Activated naive CD4-positive, alpha-beta T cell treated with anti-CD3 and anti-CD28 coated beads for 36 hours (primary cell): Measurements from ENCODE around the gene FUT9. TPM values are rescaled to one million over a fixed set of nuclear protein-coding genes. Genes with fewer than 3 reads are reported as not detected.

Source experiments
- CTCF ChIA-PET: fragments of 350-600 bp; sonication (Branson Sonifier 250); formaldehyde crosslinking; loops from one replicate; lab custom pipeline; 2021; ENCODE audit warnings: antibody characterized with exemption; lab: Charles Lee
- DNase-seq: peaks from one replicate; pipeline ENCODE4 v3.0.0-alpha.2; 2020
- H3K27ac Mint-ChIP-seq: one replicate; pipeline ENCODE4 v1.8.0; 2021; ENCODE audit warnings: mild to moderate bottlenecking, mixed read lengths
- H3K27me3 Mint-ChIP-seq: one replicate; pipeline ENCODE4 v1.8.0; 2021; ENCODE audit warnings: low read depth, mixed read lengths
- H3K36me3 Mint-ChIP-seq: one replicate; pipeline ENCODE4 v1.8.0; 2021; ENCODE audit warnings: low read depth, mixed read lengths
- H3K4me1 Mint-ChIP-seq: one replicate; pipeline ENCODE4 v1.8.0; 2021; ENCODE audit warnings: low read depth, mixed read lengths
- H3K4me3 Mint-ChIP-seq: one replicate; pipeline ENCODE4 v1.8.0; 2021; ENCODE audit warnings: mild to moderate bottlenecking, moderate library complexity, mixed read lengths
- H3K9me3 Mint-ChIP-seq: one replicate; pipeline ENCODE4 v1.8.0; 2021; ENCODE audit warnings: mixed read lengths
- intact Hi-C: fragments of 100-400 bp; cut with micrococcal nuclease; formaldehyde crosslinking; loops from one replicate; pipeline ENCODE4 v1.15.1; 2023
- total RNA-seq, 2 experiments: library from RNA; stranded (reverse); gene quantifications; one replicate each; pipeline ENCODE4 v1.2.3, GENCODE V29; 2021

FUT9 gene
- total RNA-seq, 2 experiments from 2014 or later: not detected

DNA sequence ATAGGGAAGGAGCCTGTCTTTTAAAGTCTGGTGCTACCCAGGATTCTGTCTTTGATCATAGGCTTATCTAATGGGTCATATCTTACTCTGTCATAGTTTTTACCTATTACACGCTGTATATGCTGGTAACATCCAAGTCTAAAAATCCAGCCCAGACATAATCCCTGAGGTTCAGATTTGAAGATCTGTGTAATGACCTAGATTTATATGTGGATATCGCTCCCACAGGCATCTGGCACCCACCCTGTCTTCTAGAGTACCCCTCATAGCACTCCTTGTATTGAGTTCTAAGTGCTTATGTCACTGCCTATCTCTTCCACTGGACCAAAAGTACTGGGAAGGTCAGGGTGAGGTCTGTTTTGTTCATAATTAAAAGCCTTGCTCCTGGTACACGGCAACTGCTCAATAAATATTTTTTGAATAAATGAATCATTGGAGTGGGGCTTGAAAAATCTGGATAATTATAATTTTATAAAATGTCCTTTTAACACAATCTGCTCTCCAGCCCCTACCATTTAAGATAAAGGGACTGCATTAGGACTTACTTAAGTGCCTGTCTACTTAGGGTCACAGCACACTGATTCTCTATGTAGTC lies 136.4 kb downstream of the FUT9 start:
- H3K36me3 Mint-ChIP-seq: no peaks in the 10 kb centered on the region
- CTCF ChIA-PET: no interaction called here
- no peak overlapping the region for H3K4me3 Mint-ChIP-seq
- no peaks in the 10 kb centered on the region for H3K4me1 Mint-ChIP-seq
- H3K9me3 Mint-ChIP-seq: no peaks in the 10 kb centered on the region
- no peak overlapping the region for H3K27ac Mint-ChIP-seq
- no peak for DNase-seq
- intact Hi-C loops: loop anchor here (5.0 kb wide), 1 partner anchor 315 kb away; no protein-coding TSS in a partner anchor
- H3K27me3 Mint-ChIP-seq: no peaks in the 10 kb centered on the region

DNA sequence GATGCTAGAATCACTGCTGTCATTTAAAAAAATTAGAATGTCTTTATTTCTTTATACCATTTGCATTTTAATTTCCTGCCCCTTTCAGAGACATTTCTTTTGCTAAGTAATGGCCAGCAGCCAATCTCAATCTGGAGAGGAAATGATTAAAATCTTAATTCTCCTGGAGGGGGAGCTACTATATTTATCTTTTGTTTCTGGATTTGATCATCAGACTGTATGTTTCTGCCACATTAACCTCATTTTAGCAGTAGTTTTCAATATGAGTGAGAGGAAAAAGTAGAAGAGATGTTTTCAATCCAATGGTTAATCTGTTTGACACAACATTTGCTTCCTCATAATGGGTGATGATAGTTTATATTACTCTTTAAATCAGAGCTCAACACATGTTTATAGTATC lies 138.0 kb downstream of the FUT9 start:
- H3K27me3 Mint-ChIP-seq: no peaks in the 10 kb centered on the region

DNA sequence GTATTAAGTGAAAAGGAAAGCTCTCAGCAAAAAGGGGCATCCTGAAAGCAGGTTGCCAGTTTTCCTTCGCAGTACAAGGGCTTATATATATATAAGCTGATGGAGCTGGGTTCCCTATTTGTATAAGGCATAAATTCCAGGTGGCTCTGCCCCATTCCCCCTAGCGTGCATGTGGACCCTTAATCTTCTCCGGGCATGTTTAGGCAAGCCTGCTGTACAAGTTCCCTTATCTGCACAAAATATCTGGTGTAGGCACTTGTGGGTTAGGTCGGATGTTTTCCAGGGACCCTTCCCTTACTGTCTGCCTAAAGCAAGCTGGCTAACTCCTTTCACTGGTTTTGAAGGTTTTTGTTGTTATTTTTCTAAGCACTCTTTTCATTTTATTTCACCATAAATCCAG lies 140.7 kb downstream of the FUT9 start:
- no peak overlapping the region for H3K4me3 Mint-ChIP-seq
- intact Hi-C loops: no loop called here
- H3K9me3 Mint-ChIP-seq: no peaks in the 10 kb centered on the region
- H3K27me3 Mint-ChIP-seq: no peaks in the 10 kb centered on the region
- H3K4me1 Mint-ChIP-seq: no peaks in the 10 kb centered on the region
- H3K27ac Mint-ChIP-seq: no peak overlapping the region
- H3K36me3 Mint-ChIP-seq: no peaks in the 10 kb centered on the region
- CTCF ChIA-PET: no interaction called here
- no peak for DNase-seq

More for the DNA sequence above, 138.0 kb downstream of the FUT9 start:
- Mint-ChIP-seq H3K9me3 (no peaks in the 10 kb centered on the region), H3K27ac (no peak overlapping the region), H3K36me3 (no peaks in the 10 kb centered on the region), H3K4me3 (no peak overlapping the region), H3K4me1 (no peaks in the 10 kb centered on the region)
- CTCF ChIA-PET: no interaction called here
- DNase-seq: no peak
- intact Hi-C loops: loop anchor here (5.0 kb wide), 1 partner anchor 314 kb away; no protein-coding TSS in a partner anchor

DNA sequence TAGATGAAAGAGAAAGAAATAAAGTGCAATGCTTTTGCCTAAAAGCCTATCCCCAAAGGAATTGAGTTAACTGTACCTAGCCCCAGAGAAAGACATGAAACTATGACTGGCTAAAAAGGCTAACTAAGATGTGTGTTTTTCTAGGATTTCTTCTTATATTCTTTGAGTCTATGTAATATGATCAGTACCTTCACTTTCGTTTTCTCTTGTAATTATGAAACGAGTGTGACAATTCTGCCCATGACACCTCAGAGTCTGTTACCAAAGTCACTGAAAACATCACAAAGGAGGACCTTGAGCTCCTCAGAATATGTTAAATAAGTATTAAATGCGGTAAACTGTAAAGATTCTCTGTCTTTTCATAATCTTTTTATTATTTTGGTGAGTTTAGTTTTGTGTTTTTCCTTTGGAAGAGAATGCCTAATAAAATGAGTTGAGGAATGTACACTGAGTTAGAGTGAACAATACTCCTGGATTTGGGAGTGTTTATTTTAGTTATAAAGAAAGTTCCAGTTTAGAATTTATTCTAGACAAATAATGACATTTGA lies 141.3 kb downstream of the FUT9 start:
- Mint-ChIP-seq H3K27ac (no peak overlapping the region), H3K36me3 (no peaks in the 10 kb centered on the region), H3K4me1 (no peaks in the 10 kb centered on the region), H3K4me3 (no peak overlapping the region), H3K9me3 (no peaks in the 10 kb centered on the region), H3K27me3 (no peaks in the 10 kb centered on the region)
- CTCF ChIA-PET: no interaction called here
- DNase-seq: no peak
- intact Hi-C loops: no loop called here

DNA sequence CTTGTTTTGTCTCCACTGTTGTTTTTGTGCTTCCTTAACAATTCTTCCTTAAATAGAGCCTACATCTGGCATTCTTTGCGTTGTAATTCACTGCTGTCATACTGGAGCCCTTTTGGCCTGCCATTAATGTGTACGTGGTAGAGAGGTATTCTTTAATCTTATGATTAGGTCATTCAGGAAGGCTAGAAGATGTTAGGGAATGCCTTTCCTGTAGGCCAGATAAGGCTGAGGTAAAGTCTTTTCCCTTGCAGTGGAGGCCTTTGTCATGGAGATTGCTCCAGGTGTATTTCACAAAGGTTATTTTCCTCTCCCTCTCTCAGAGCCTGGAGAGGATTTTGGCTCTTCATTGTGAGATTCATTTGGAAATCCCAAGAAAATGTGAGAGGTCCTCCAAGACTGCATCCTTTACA lies 146.9 kb downstream of the FUT9 start:
- intact Hi-C loops: loop anchor here (5.0 kb wide), 1 partner anchor 1195 kb away; no protein-coding TSS in a partner anchor

DNA sequence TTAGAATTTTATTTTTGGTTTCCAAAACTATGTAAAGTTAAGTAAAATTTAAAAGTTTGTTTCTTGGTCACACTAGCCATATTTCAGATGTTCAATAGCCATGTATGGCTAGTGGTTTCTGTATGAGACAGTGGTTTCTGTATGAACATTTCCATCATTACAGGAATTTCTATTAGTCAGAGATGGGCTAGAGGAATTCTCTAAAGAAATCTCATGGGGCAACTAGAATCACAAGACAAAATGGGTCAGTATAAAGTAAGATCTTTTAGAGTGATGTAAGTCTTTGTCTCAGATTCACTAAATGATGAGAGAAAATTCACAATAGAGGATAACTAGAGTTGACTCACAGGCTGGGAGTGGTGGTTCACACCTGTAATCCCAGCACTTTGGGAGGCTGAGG lies 149.0 kb downstream of the FUT9 start:
- DNase-seq: no peak

More for the DNA sequence above, 146.9 kb downstream of the FUT9 start:
- CTCF ChIA-PET: no interaction called here
- no peaks in the 10 kb centered on the region for H3K36me3 Mint-ChIP-seq
- DNase-seq: no peak
- no peaks in the 10 kb centered on the region for H3K27me3 Mint-ChIP-seq
- H3K9me3 Mint-ChIP-seq: no peaks in the 10 kb centered on the region
- H3K27ac Mint-ChIP-seq: no peak overlapping the region
- no peaks in the 10 kb centered on the region for H3K4me1 Mint-ChIP-seq
- no peak overlapping the region for H3K4me3 Mint-ChIP-seq

DNA sequence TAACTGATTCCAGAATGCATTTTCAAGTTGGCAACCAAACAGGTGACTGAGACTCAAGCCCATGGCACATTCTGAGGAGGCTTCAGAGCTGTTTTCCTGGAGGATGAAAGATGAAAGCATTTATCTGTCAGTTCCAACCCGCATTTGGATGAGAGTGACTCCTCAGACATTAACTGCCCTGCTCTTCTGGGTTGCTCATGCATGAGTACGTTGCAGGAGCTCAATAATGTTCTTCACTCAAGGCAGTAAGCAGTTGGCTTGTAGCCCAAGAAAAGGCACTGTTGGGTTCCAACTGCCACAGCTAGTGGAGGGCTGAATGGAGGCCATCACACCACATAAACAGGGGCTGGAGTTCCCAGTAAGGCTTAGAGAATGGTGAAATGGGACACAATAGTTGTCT lies 155.3 kb downstream of the FUT9 start:
- no peaks in the 10 kb centered on the region for H3K36me3 Mint-ChIP-seq
- H3K9me3 Mint-ChIP-seq: no peaks in the 10 kb centered on the region
- CTCF ChIA-PET: no interaction called here
- intact Hi-C loops: no loop called here
- no peaks in the 10 kb centered on the region for H3K27me3 Mint-ChIP-seq
- H3K4me3 Mint-ChIP-seq: no peak overlapping the region
- no peaks in the 10 kb centered on the region for H3K4me1 Mint-ChIP-seq
- no peak overlapping the region for H3K27ac Mint-ChIP-seq
- no peak for DNase-seq

More for the DNA sequence above, 149.0 kb downstream of the FUT9 start:
- no peaks in the 10 kb centered on the region for H3K4me1 Mint-ChIP-seq
- CTCF ChIA-PET: no interaction called here
- H3K36me3 Mint-ChIP-seq: no peaks in the 10 kb centered on the region
- H3K27ac Mint-ChIP-seq: no peak overlapping the region
- intact Hi-C loops: loop anchor here (5.0 kb wide), 1 partner anchor 1192 kb away; no protein-coding TSS in a partner anchor
- H3K9me3 Mint-ChIP-seq: no peaks in the 10 kb centered on the region
- no peak overlapping the region for H3K4me3 Mint-ChIP-seq
- H3K27me3 Mint-ChIP-seq: no peaks in the 10 kb centered on the region

DNA sequence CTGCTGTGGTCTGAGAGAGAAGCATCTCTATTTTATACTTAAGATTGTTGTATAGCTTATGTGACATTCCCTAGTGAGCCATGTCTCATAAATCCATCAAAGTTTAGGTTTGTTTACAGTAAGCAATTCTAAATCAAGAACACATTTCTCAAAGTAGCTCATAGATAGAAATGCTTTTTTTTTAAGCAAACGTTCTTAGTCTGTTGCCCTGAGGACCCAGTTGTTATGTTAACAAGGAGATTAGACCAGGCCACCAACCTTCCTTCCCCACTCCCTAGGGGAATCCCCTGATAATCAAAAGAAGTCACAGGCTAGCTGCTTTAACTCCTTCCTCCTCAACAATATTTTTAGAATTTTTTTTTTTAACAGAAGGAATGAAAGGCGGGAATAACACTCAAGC lies 169.0 kb downstream of the FUT9 start:
- no peaks in the 10 kb centered on the region for H3K36me3 Mint-ChIP-seq
- DNase-seq: no peak
- H3K27ac Mint-ChIP-seq: no peak overlapping the region
- CTCF ChIA-PET: interaction anchor here (0.6 kb wide), 1 partner anchor 281 kb away, joined by 3 read pairs; no protein-coding TSS in a partner anchor
- intact Hi-C loops: no loop called here
- H3K9me3 Mint-ChIP-seq: no peaks in the 10 kb centered on the region
- no peaks in the 10 kb centered on the region for H3K27me3 Mint-ChIP-seq
- no peak overlapping the region for H3K4me3 Mint-ChIP-seq
- H3K4me1 Mint-ChIP-seq: no peaks in the 10 kb centered on the region

DNA sequence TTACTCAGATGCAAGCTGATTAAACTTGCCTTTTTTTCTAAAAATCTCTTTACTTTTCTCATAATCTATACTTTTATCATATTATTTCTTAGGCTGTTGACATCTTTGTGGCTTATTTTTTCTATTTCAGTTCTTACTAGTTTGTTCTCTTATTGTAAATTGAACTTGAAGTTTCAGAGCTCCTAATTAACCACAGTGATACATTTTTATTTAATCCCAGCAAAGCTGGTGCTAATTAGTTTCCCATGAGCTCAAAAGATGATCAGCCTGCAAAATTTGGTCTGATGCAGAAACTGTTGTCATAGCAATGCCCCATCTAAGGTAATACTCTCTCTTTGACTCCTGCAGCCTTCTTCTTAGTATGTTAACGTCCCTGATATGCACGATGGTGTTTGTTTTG lies 170.3 kb downstream of the FUT9 start:
- CTCF ChIA-PET: no interaction called here
- intact Hi-C loops: no loop called here
- DNase-seq: no peak
- H3K4me1 Mint-ChIP-seq: no peaks in the 10 kb centered on the region
- H3K4me3 Mint-ChIP-seq: no peak overlapping the region
- H3K9me3 Mint-ChIP-seq: no peaks in the 10 kb centered on the region
- H3K36me3 Mint-ChIP-seq: no peaks in the 10 kb centered on the region
- H3K27me3 Mint-ChIP-seq: no peaks in the 10 kb centered on the region
- H3K27ac Mint-ChIP-seq: no peak overlapping the region

DNA sequence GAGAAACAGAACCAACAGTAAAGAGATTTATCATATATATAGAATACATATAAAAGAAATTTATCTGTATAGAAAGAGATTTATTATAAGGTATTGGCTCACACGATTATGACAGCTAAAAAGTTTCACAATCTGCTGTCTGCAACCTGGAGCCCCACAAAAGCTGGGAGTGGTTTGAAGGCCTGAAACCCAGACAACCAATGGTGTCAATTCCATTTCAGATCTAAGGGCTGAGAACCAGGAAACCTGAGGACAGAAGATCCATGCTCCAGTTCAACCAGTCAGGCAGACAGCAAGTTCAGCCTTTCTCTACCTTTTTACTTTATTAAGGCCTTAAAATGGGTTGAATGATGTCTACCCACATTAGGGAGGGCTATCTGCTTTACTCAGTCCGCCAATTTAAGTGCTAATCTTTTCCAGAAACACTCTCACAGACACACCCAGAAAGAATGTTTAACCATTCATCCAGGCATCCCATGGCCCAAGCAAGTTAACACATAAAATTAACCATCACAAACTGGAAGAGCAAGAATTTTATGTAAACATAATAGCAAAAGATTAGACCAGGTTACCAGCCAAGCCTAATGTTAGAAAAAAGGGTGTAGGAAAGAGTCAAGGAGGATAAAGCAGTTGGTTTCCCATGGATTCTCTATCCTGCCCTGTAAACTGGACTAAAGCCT lies 170.9 kb downstream of the FUT9 start:
- intact Hi-C loops: no loop called here
- no peaks in the 10 kb centered on the region for H3K9me3 Mint-ChIP-seq

DNA sequence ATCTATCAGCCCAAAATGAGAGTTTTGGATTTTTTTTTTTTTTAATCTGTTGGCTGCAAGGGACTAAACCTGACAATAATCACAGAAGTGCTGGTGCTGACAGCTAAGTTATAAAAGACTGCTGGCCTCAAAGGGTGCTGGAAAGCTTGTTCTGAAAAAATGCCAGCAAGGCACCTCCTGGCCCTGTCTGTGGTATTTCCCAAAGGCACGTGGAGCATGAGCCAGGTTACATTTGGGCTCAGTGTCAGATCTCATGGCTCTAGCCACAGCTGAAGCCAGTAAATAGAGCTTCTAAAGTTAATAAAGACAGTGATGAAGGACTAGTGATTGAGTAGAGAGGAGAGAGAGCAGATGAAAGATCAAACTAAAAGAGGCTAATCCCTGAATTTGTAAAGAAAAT lies 178.9 kb downstream of the FUT9 start:
- no peak for DNase-seq
- Mint-ChIP-seq H3K4me1 (no peaks in the 10 kb centered on the region), H3K27me3 (no peaks in the 10 kb centered on the region), H3K4me3 (no peak overlapping the region), H3K27ac (no peak overlapping the region), H3K9me3 (peaks cover 9% of the 10 kb centered on the region), H3K36me3 (no peaks in the 10 kb centered on the region)
- CTCF ChIA-PET: interaction anchor here (0.6 kb wide), 1 partner anchor 77 kb away, joined by 3 read pairs; no protein-coding TSS in a partner anchor
- intact Hi-C loops: no loop called here

More for the DNA sequence above, 170.9 kb downstream of the FUT9 start:
- Mint-ChIP-seq H3K4me1 (no peaks in the 10 kb centered on the region), H3K27ac (no peak overlapping the region), H3K36me3 (no peaks in the 10 kb centered on the region), H3K27me3 (no peaks in the 10 kb centered on the region), H3K4me3 (no peak overlapping the region)
- DNase-seq: no peak
- CTCF ChIA-PET: no interaction called here

DNA sequence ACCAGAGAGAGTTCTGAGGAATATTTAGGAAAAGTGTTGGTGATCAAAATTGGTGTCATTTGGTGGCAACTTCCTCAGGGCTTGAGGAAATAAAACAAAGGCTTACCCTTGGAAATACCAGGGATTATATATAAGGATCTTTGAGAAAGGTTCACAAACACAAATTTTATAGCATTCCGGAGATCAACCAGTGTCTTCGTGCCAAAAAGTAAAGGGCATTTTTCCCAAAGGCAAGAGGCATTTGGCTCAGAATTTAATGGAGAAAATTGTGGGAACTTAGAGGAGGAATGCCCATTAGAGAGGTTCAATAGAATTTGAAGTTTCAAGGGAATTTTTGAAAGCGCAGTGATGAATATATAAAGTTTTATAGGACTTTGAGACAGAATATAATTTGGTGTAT lies 179.5 kb downstream of the FUT9 start:
- intact Hi-C loops: no loop called here
- no peak overlapping the region for H3K27ac Mint-ChIP-seq
- CTCF ChIA-PET: interaction anchor here (0.6 kb wide), 1 partner anchor 77 kb away, joined by 3 read pairs; no protein-coding TSS in a partner anchor
- peaks cover 9% of the 10 kb centered on the region for H3K9me3 Mint-ChIP-seq
- no peaks in the 10 kb centered on the region for H3K4me1 Mint-ChIP-seq
- H3K36me3 Mint-ChIP-seq: no peaks in the 10 kb centered on the region
- no peaks in the 10 kb centered on the region for H3K27me3 Mint-ChIP-seq
- no peak overlapping the region for H3K4me3 Mint-ChIP-seq
- DNase-seq: no peak
